Measurements from ENCODE around the gene SLCO1B1.
"Not testable (repeated sequence)": the region's sequence is repeated elsewhere in the genome, so short reads cannot be mapped to it uniquely, and the experiment has no call there.

SLCO1B1 gene

GRCh38 chr12:21130998-21131397, at the start of gene SLCO1B1:
Gene SLCO1B1, plus strand, starts transcription at chr12:21131194. Its CDS starts 10,381 bp downstream, at chr12:21141575.
- no peak for DNase-seq (ENCODE audit: low read depth in 2 of 2)

GRCh38 chr12:21084753-21085152, 46.2 kb upstream of the SLCO1B1 start:
- DNase-seq (ENCODE audit: low read depth in 2 of 2): not testable (repeated sequence)

- DNase-seq (ENCODE audit: low read depth in 2 of 2): no peak
Observed at GRCh38 chr12:21111732-21112131, 19.3 kb upstream of the SLCO1B1 start.

GRCh38 chr12:21113266-21113665, 17.7 kb upstream of the SLCO1B1 start:
- no peak for DNase-seq (ENCODE audit: low read depth in 2 of 2)

GRCh38 chr12:21117995-21118394, 13.0 kb upstream of the SLCO1B1 start:
- DNase-seq (ENCODE audit: low read depth in 2 of 2): no peak

GRCh38 chr12:21118760-21119159, 12.2 kb upstream of the SLCO1B1 start:
- no peak for DNase-seq (ENCODE audit: low read depth in 2 of 2)

GRCh38 chr12:21129351-21129750, 1.6 kb upstream of the SLCO1B1 start:
- no peak for DNase-seq (ENCODE audit: low read depth in 2 of 2)

- DNase-seq (ENCODE audit: low read depth in 2 of 2): no peak
Observed at GRCh38 chr12:21129906-21130305, 1.1 kb upstream of the SLCO1B1 start.

GRCh38 chr12:21137318-21137999, 6.5 kb downstream of the SLCO1B1 start:
- DNase-seq (ENCODE audit: low read depth in 2 of 2): not testable (repeated sequence)

GRCh38 chr12:21138016-21138415, 7.0 kb downstream of the SLCO1B1 start:
- no peak for DNase-seq (ENCODE audit: low read depth in 2 of 2)

GRCh38 chr12:21144309-21144708, 13.3 kb downstream of the SLCO1B1 start:
- DNase-seq (ENCODE audit: low read depth in 2 of 2): no peak

GRCh38 chr12:21149861-21150260, 18.9 kb downstream of the SLCO1B1 start:
- not testable (repeated sequence) for DNase-seq (ENCODE audit: low read depth in 2 of 2)

- no peak for DNase-seq (ENCODE audit: low read depth in 2 of 2)
Observed at GRCh38 chr12:21151184-21151583, 20.2 kb downstream of the SLCO1B1 start.

- no peak for DNase-seq (ENCODE audit: low read depth in 2 of 2)
Observed at GRCh38 chr12:21155522-21156351, 24.7 kb downstream of the SLCO1B1 start.

GRCh38 chr12:21165048-21165447, 34.1 kb downstream of the SLCO1B1 start:
- no peak for DNase-seq (ENCODE audit: low read depth in 2 of 2)

- no peak for DNase-seq (ENCODE audit: low read depth in 2 of 2)
Observed at GRCh38 chr12:21169878-21170472, 39.0 kb downstream of the SLCO1B1 start.

- no peak for DNase-seq (ENCODE audit: low read depth in 2 of 2)
Observed at GRCh38 chr12:21172079-21172478, 41.1 kb downstream of the SLCO1B1 start.

GRCh38 chr12:21183721-21184275, 52.8 kb downstream of the SLCO1B1 start:
- DNase-seq (ENCODE audit: low read depth in 2 of 2): no peak

- no peak for DNase-seq (ENCODE audit: low read depth in 2 of 2)
Observed at GRCh38 chr12:21190016-21190415, 59.0 kb downstream of the SLCO1B1 start.

GRCh38 chr12:21214433-21214832, 83.4 kb downstream of the SLCO1B1 start:
- not testable (repeated sequence) for DNase-seq (ENCODE audit: low read depth in 2 of 2)

- DNase-seq (ENCODE audit: low read depth in 2 of 2): no peak
Observed at GRCh38 chr12:21219206-21219605, 88.2 kb downstream of the SLCO1B1 start.

- DNase-seq (ENCODE audit: low read depth in 2 of 2): no peak
Observed at GRCh38 chr12:21220266-21220665, 89.3 kb downstream of the SLCO1B1 start.

All from stimulated activated CD8-positive, alpha-beta memory T cell treated with anti-CD3 and anti-CD28 coated beads, Interleukin-15, amount 100 ng/mL, for 48 hours (primary cell).